Measurements from ENCODE around the gene LGI4.

LGI4 gene

DNA sequence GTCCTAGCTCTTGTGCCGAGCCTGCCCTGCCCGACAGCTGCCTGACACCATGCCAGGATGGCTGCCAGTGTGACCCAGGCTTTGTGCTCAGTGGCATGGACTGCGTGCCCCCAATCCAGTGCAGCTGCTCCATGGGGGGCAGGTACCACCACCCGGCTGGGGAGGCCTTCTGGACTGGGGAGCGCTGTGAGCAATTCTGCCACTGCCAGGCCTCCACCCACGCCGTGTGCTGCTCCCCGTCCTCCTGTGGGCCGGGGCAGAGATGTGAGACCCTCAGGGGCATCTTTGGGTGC, 28.6 kb downstream of the LGI4 start:
- H3F3A ChIP-seq (ENCODE audit: insufficient read depth), result no peaks in the 10 kb centered on the region
- no peak overlapping the region for H2AFZ ChIP-seq (ENCODE audit: low read depth, low read length, severe bottlenecking)
- H3K9me2 ChIP-seq (replicated peaks; ENCODE audit: insufficient read depth, low read length), result no peaks in the 10 kb centered on the region
- no peaks in the 10 kb centered on the region for H3K36me3 ChIP-seq (ENCODE audit: low read length)
- no peaks in the 10 kb centered on the region for H3K9me3 ChIP-seq (ENCODE audit: insufficient read depth, low read length)
- TF ChIP-seq, protein P1, sequence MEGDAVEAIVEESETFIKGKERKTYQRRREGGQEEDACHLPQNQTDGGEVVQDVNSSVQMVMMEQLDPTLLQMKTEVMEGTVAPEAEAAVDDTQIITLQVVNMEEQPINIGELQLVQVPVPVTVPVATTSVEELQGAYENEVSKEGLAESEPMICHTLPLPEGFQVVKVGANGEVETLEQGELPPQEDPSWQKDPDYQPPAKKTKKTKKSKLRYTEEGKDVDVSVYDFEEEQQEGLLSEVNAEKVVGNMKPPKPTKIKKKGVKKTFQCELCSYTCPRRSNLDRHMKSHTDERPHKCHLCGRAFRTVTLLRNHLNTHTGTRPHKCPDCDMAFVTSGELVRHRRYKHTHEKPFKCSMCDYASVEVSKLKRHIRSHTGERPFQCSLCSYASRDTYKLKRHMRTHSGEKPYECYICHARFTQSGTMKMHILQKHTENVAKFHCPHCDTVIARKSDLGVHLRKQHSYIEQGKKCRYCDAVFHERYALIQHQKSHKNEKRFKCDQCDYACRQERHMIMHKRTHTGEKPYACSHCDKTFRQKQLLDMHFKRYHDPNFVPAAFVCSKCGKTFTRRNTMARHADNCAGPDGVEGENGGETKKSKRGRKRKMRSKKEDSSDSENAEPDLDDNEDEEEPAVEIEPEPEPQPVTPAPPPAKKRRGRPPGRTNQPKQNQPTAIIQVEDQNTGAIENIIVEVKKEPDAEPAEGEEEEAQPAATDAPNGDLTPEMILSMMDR (IDR thresholded peaks at IDR 0.05; ENCODE audit: insufficient read depth, low read length, poor library complexity, severe bottlenecking), result no peak
- TF ChIP-seq EZH2phosphoT487 (conservative IDR thresholded peaks at IDR 0.05; ENCODE audit: low read length), result no peak
- no peak overlapping the region for H3K4me3 ChIP-seq (ENCODE audit: insufficient read depth, low read length, poor library complexity, severe bottlenecking)
- H4K20me1 ChIP-seq (ENCODE audit: low read depth, low read length), result no peaks in the 10 kb centered on the region
- H3K4me2 ChIP-seq (ENCODE audit: low read depth, low read length, poor library complexity, severe bottlenecking), result no peak overlapping the region
- no peaks in the 10 kb centered on the region for H3K27me3 ChIP-seq (ENCODE audit: low read length)
- no peak overlapping the region for H3K9ac ChIP-seq (ENCODE audit: low read length)
- no peaks in the 10 kb centered on the region for H3K79me2 ChIP-seq (ENCODE audit: insufficient read depth, low read length)
- no peak overlapping the region for H3K27ac ChIP-seq (ENCODE audit: low read depth, low read length)

DNA sequence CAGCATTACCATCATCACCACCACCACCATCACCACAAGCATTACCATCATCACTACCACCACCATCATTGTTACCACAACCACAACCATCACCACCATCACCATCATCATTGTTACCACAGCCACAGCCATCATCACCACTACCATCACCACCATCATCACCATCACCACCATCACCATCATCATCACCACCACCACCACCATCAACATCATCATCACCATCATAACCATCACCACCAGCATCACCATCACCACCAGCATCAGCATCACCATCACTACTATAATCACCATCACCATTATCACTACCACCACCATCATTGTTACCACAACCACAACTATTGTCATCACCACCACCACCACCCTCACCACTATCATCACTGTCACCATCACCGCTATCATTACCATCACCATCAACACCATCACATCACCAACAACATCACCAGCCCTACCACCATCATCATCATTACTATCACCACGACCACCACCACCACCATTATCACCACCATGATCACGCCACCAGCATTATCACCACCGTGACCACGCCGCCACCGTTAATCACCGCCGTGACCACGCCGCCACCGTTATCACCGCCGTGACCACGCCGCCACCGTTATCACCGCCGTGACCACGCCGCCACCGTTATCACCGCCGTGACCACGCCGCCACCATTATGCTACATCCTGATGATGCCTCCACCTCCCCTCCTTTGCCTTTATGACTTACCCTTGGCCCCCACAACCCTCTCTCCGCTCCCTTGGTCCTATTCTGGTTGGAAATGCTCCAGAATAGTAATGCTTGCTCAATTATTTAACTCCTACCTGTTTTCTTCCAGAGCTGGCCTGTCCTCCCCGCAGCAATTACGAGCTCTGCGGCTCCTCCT, 29.2 kb downstream of the LGI4 start:
- no peak overlapping the region for H2AFZ ChIP-seq (ENCODE audit: low read depth, low read length, severe bottlenecking)
- no peak overlapping the region for H3K4me2 ChIP-seq (ENCODE audit: low read depth, low read length, poor library complexity, severe bottlenecking)
- no peak overlapping the region for H3K4me3 ChIP-seq (ENCODE audit: insufficient read depth, low read length, poor library complexity, severe bottlenecking)
- no peak overlapping the region for H3K9ac ChIP-seq (ENCODE audit: low read length)
- no peaks in the 10 kb centered on the region for H3K79me2 ChIP-seq (ENCODE audit: insufficient read depth, low read length)
- no peak overlapping the region for H3K27ac ChIP-seq (ENCODE audit: low read depth, low read length)
- H3K9me2 ChIP-seq (replicated peaks; ENCODE audit: insufficient read depth, low read length), result no peaks in the 10 kb centered on the region
- no peaks in the 10 kb centered on the region for H3K36me3 ChIP-seq (ENCODE audit: low read length)
- H3F3A ChIP-seq (ENCODE audit: insufficient read depth), result no peaks in the 10 kb centered on the region
- no peaks in the 10 kb centered on the region for H3K27me3 ChIP-seq (ENCODE audit: low read length)
- H4K20me1 ChIP-seq (ENCODE audit: low read depth, low read length), result no peaks in the 10 kb centered on the region
- H3K9me3 ChIP-seq (ENCODE audit: insufficient read depth, low read length), result no peaks in the 10 kb centered on the region
- TF ChIP-seq, protein P1 (IDR thresholded peaks at IDR 0.05; ENCODE audit: insufficient read depth, low read length, poor library complexity, severe bottlenecking), result no peak
- TF ChIP-seq EZH2phosphoT487 (conservative IDR thresholded peaks at IDR 0.05; ENCODE audit: low read length), result no peak

DNA sequence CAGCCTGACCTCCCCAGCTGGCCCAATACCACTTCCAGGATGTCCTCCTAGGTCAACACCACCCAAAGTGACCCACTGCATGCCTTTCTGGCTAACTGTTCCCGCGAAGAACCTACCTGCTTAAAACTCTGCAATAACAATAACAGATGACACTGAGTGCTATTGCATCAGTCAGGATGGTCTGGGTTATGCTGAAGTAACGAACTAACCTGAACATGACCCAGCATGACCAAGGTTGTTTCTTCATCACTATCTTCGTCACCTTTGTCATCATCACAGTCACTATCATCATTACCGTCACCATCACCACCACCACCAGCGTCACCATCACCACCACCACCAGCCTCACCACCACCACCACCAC, 29.8 kb downstream of the LGI4 start:
- no peaks in the 10 kb centered on the region for H3K9me3 ChIP-seq (ENCODE audit: insufficient read depth, low read length)
- no peaks in the 10 kb centered on the region for H3F3A ChIP-seq (ENCODE audit: insufficient read depth)
- H3K79me2 ChIP-seq (ENCODE audit: insufficient read depth, low read length), result no peaks in the 10 kb centered on the region
- no peaks in the 10 kb centered on the region for H3K27me3 ChIP-seq (ENCODE audit: low read length)
- no peak overlapping the region for H3K27ac ChIP-seq (ENCODE audit: low read depth, low read length)
- no peaks in the 10 kb centered on the region for H3K36me3 ChIP-seq (ENCODE audit: low read length)
- H3K9me2 ChIP-seq (replicated peaks; ENCODE audit: insufficient read depth, low read length), result no peaks in the 10 kb centered on the region
- TF ChIP-seq, protein P1 (IDR thresholded peaks at IDR 0.05; ENCODE audit: insufficient read depth, low read length, poor library complexity, severe bottlenecking), result no peak
- TF ChIP-seq EZH2phosphoT487 (conservative IDR thresholded peaks at IDR 0.05; ENCODE audit: low read length), result no peak
- H3K4me2 ChIP-seq (ENCODE audit: low read depth, low read length, poor library complexity, severe bottlenecking), result no peak overlapping the region
- H2AFZ ChIP-seq (ENCODE audit: low read depth, low read length, severe bottlenecking), result no peak overlapping the region
- no peaks in the 10 kb centered on the region for H4K20me1 ChIP-seq (ENCODE audit: low read depth, low read length)
- no peak overlapping the region for H3K4me3 ChIP-seq (ENCODE audit: insufficient read depth, low read length, poor library complexity, severe bottlenecking)
- H3K9ac ChIP-seq (ENCODE audit: low read length), result no peak overlapping the region
